BLaER1 treated with 17β-estradiol and CSF1 and Interleukin-3, amounts not matched to agents 10 nM and 100 nM (cell line): ENCODE results near the gene DNAJC16.
A peak's percentile ranks its signal among the peaks of the same experiment; 100 is the strongest.
"Not testable (repeated sequence)": the region's sequence is repeated elsewhere in the genome, so short reads cannot be mapped to it uniquely, and the experiment has no call there.

ENCODE experiments used
- H3K27ac ChIP-seq, 11 experiments: shearing (Covaris generic); formaldehyde crosslinking; 2 replicates each; pipeline ENCODE4 v1.8.1; 2022
- H3K27me3 ChIP-seq, 11 experiments: shearing (Covaris generic); formaldehyde crosslinking; 2 replicates each; pipeline ENCODE4 v1.8.1; 2022
- H3K36me3 ChIP-seq, 11 experiments: shearing (Covaris generic); formaldehyde crosslinking; 2 replicates each; pipeline ENCODE4 v1.8.1; 2022
- H3K4me1 ChIP-seq, 10 experiments: shearing (Covaris generic); formaldehyde crosslinking; 2 replicates each; pipeline ENCODE4 v1.8.1; 2022
- H3K4me2 ChIP-seq, 11 experiments: shearing (Covaris generic); formaldehyde crosslinking; 2 replicates each; pipeline ENCODE4 v1.8.1; 2022
- H3K4me3 ChIP-seq, 10 experiments: shearing (Covaris generic); formaldehyde crosslinking; 2 replicates each; pipeline ENCODE4 v1.8.1; 2022
- H3K9ac ChIP-seq, 11 experiments: shearing (Covaris generic); formaldehyde crosslinking; 2 replicates each; pipeline ENCODE4 v1.8.1; 2022
- H3K9me3 ChIP-seq, 11 experiments: shearing (Covaris generic); formaldehyde crosslinking; replicated peaks in 1 of 11; 2 replicates each; pipeline ENCODE4 v1.8.1; 2022
- H4K20me1 ChIP-seq, 11 experiments: shearing (Covaris generic); formaldehyde crosslinking; 2 replicates each; pipeline ENCODE4 v1.8.1; 2022
- Cebpa-rat ChIP-seq, 11 experiments: shearing (Covaris generic); IDR thresholded peaks; 2 replicates each; pipeline ENCODE4 v1.8.1; 2022

DNAJC16 gene

GRCh38 chr1:15515022-15515663, 11.5 kb upstream of the DNAJC16 start:
- Histone ChIP-seq H3K4me2 (peak overlapping the region; percentile 33 to 86 (median 67)), H4K20me1 (peaks cover 0 to 3% (median 0%) of the 10 kb centered on the region in 11 experiments; a peak in 3 of 22 replicates), H3K9ac (peak overlapping the region in 2 of 11 experiments; percentile 3 to 58; a peak in 3 of 22 replicates), H3K4me3 (no peak overlapping the region), H3K27ac (peak overlapping the region in 8 of 11 experiments; percentile 7 to 86 (median 57); a peak in 14 of 22 replicates), H3K27me3 (no peaks in the 10 kb centered on the region), H3K4me1 (peaks cover 14 to 36% (median 26%) of the 10 kb centered on the region in 10 experiments), H3K36me3 (peaks cover 21 to 50% (median 34%) of the 10 kb centered on the region in 11 experiments), H3K9me3 (no peaks in the 10 kb centered on the region)
- no peak for TF ChIP-seq Cebpa-rat (IDR thresholded peaks at IDR 0.05)

GRCh38 chr1:15519625-15520024, 7.0 kb upstream of the DNAJC16 start:
- Histone ChIP-seq H3K36me3 (peaks cover 16 to 24% (median 20%) of the 10 kb centered on the region in 11 experiments; a peak in 21 of 22 replicates), H3K27ac (no peak overlapping the region), H4K20me1 (peaks cover 0 to 11% (median 0%) of the 10 kb centered on the region in 11 experiments; a peak in 5 of 22 replicates), H3K4me2 (no peak overlapping the region), H3K4me1 (peaks cover 28 to 55% (median 44%) of the 10 kb centered on the region in 10 experiments), H3K9me3 (no peaks in the 10 kb centered on the region), H3K27me3 (no peaks in the 10 kb centered on the region), H3K9ac (no peak overlapping the region), H3K4me3 (no peak overlapping the region)
- no peak for TF ChIP-seq Cebpa-rat (IDR thresholded peaks at IDR 0.05)

GRCh38 chr1:15521206-15521906, 5.3 kb upstream of the DNAJC16 start:
- Histone ChIP-seq H3K4me1 (peaks cover 26 to 49% (median 40%) of the 10 kb centered on the region in 10 experiments), H4K20me1 (peaks cover 0 to 11% (median 0%) of the 10 kb centered on the region in 11 experiments; a peak in 5 of 22 replicates), H3K4me2 (peak overlapping the region in 7 of 11 experiments; percentile 4 to 93 (median 78); a peak in 9 of 22 replicates), H3K36me3 (peaks cover 13 to 22% (median 18%) of the 10 kb centered on the region in 11 experiments; a peak in 21 of 22 replicates)
- not testable (repeated sequence) for H3K9me3 ChIP-seq, H3K4me3 ChIP-seq, H3K27me3 ChIP-seq, H3K9ac ChIP-seq, H3K27ac ChIP-seq

- Histone ChIP-seq H3K4me2 (peak overlapping the region; percentile 72 to 93 (median 80)), H4K20me1 (peaks cover 0 to 11% (median 0%) of the 10 kb centered on the region in 11 experiments; a peak in 5 of 22 replicates), H3K9ac (peak overlapping the region in 2 of 11 experiments; percentile 67 to 79; a peak in 1 of 22 replicates), H3K27ac (no peak overlapping the region), H3K27me3 (no peaks in the 10 kb centered on the region), H3K4me1 (peaks cover 27 to 41% (median 37%) of the 10 kb centered on the region in 10 experiments), H3K36me3 (peaks cover 1 to 13% (median 7%) of the 10 kb centered on the region in 11 experiments; a peak in 20 of 22 replicates), H3K4me3 (peak overlapping the region in 1 of 10 experiments; percentile 70; a peak in 1 of 20 replicates), H3K9me3 (no peaks in the 10 kb centered on the region)
- TF ChIP-seq Cebpa-rat (IDR thresholded peaks at IDR 0.05): no peak
Measured at GRCh38 chr1:15522551-15522950, 4.1 kb upstream of the DNAJC16 start.

GRCh38 chr1:15523104-15524020, 3.3 kb upstream of the DNAJC16 start:
- peaks cover 33 to 48% (median 44%) of the 10 kb centered on the region in 10 experiments for H3K4me1 ChIP-seq
- no peaks in the 10 kb centered on the region for H3K9me3 ChIP-seq
- no peak for TF ChIP-seq Cebpa-rat (IDR thresholded peaks at IDR 0.05)
- H3K36me3 ChIP-seq: peaks cover 0 to 6% (median 0%) of the 10 kb centered on the region in 11 experiments; a peak in 5 of 22 replicates
- peak overlapping the region; percentile 72 to 93 (median 80) for H3K4me2 ChIP-seq
- H3K4me3 ChIP-seq: peak overlapping the region; percentile 54 to 75 (median 64)
- H3K27me3 ChIP-seq: no peaks in the 10 kb centered on the region
- peaks cover 0 to 11% (median 0%) of the 10 kb centered on the region in 11 experiments; a peak in 5 of 22 replicates for H4K20me1 ChIP-seq
- peak overlapping the region; percentile 31 to 82 (median 72); a peak in 21 of 22 replicates for H3K9ac ChIP-seq
- peak overlapping the region in 8 of 11 experiments; percentile 8 to 70 (median 53); a peak in 13 of 22 replicates for H3K27ac ChIP-seq

GRCh38 chr1:15524021-15524282, 2.7 kb upstream of the DNAJC16 start, which contains the start of gene CASP9:
TSS of gene CASP9 (minus strand) at chr1:15524215. CDS start at chr1:15524200, 15 bp downstream.
- Histone ChIP-seq H3K4me1 (peaks cover 33 to 48% (median 44%) of the 10 kb centered on the region in 10 experiments), H3K36me3 (peaks cover 0 to 8% (median 0%) of the 10 kb centered on the region in 11 experiments; a peak in 2 of 22 replicates), H3K27me3 (no peaks in the 10 kb centered on the region), H3K9me3 (no peaks in the 10 kb centered on the region), H3K27ac (peak within 1 kb of the TSS; percentile 76 to 95 (median 85)), H3K4me2 (peak within 1 kb of the TSS; percentile 83 to 97 (median 94)), H3K9ac (peak within 1 kb of the TSS; percentile 72 to 95 (median 82)), H3K4me3 (peak within 1 kb of the TSS; percentile 60 to 91 (median 81)), H4K20me1 (peaks cover 0 to 11% (median 0%) of the 10 kb centered on the region in 11 experiments; a peak in 5 of 22 replicates)
- TF ChIP-seq Cebpa-rat (IDR thresholded peaks at IDR 0.05): no peak

GRCh38 chr1:15524283-15525049, 2.2 kb upstream of the DNAJC16 start:
- Histone ChIP-seq H3K9ac (peak overlapping the region; percentile 72 to 93 (median 82)), H3K4me3 (peak overlapping the region; percentile 54 to 75 (median 64)), H3K9me3 (no peaks in the 10 kb centered on the region), H3K27ac (peak overlapping the region; percentile 76 to 95 (median 85)), H3K4me2 (no peak overlapping the region; a peak in 2 of 22 replicates), H3K36me3 (peaks cover 0 to 11% (median 0%) of the 10 kb centered on the region in 11 experiments; a peak in 3 of 22 replicates), H4K20me1 (peaks cover 0 to 11% (median 0%) of the 10 kb centered on the region in 11 experiments; a peak in 4 of 22 replicates), H3K27me3 (no peaks in the 10 kb centered on the region), H3K4me1 (peaks cover 33 to 48% (median 44%) of the 10 kb centered on the region in 10 experiments)
- TF ChIP-seq Cebpa-rat (IDR thresholded peaks at IDR 0.05): peak in 2 of 11 experiments; percentile 58 to 60; a peak in 3 of 22 replicates
